Glomerular visceral epithelial cell (primary cell): Measurements from ENCODE around the gene CHTOP.

Experiments used
- DNase-seq: peaks from one replicate; pipeline ENCODE4 v3.0.0-alpha.2; 2016; ENCODE audit errors: extremely low spot score

Gene CHTOP

DNA sequence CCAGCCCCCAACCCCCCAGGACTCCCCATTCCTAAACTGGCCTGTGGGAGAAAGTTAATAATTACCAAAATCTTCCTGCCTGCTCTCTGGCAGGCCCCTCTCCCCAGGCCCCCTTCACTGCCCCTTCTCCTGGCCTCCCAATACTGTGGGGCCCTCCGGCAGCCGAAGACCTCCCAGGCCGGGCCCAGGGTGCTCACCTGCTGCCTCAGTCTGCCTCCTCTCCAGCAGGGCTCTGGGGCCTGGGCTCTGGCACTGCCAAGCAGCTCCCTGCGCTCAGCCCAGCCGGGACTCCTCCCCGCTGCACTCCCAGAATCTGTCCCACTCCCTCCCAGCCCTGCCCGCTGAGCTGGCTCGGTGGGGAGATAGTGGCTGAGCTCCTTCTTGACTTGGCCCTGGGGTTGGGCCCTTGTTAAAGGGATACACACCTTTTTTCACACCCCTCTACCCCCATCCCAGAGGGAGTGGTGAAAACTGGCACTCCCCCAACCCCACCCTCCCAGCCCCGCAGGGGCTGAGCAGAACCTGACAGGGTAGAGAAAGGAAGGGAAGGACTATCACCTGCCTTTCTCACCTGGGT lies 21.0 kb upstream of the CHTOP start, which contains the start of gene S100A16:
Gene S100A16 (minus strand): TSS at position 383 of the 577 bp plus-strand sequence. CDS start 4,986 bp downstream, outside the sequence.
- DNase-seq = peak; percentile 84

DNA sequence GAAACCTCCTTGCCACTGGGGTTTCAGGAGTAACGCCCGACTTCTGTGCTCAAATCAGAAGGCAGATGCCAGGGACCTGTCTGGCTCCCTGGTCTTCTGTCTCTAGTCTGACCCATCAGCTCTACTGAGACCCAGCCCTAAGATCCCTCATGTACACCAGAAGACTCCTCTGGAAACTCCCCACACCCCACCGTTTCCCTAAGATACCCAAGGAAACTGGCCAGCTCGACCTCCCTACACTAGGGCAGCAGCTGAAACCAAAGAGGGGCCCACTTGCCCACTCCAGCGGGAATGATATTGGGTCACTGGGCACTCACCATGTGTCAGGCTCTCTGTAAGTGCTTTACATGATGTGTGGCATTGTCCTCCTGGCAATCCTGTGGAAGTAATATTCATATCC lies 20.5 kb upstream of the CHTOP start:
- no peak for DNase-seq

DNA sequence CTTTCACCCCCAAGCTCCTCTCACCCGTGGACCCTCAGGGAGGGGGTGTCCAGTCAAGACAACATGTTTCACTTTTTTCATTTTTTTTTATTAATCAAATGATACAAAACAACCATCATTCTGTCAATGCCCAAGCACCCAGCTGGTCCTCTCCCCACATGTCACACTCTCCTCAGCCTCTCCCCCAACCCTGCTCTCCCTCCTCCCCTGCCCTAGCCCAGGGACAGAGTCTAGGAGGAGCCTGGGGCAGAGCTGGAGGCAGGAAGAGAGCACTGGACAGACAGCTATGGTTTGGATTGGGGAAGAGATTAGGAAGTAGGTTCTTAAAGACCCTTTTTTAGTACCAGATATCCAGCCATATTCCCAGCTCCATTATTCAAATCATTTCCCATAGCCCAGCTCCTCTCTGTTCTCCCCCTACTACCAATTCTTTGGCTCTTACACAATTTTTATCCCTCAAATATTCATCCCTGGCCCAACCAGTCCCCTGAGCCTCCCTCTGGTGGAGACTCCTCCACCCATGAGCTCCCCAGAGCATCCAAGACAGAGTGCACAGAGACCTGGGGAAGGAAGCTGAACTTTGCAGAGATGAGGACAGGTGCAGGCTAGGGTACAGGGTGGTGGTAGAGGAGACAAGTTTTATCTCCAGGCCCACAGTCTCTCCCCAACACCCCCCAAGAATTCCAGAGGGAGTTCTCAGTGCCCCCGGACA lies 19.5 kb upstream of the CHTOP start:
- DNase-seq = no peak

DNA sequence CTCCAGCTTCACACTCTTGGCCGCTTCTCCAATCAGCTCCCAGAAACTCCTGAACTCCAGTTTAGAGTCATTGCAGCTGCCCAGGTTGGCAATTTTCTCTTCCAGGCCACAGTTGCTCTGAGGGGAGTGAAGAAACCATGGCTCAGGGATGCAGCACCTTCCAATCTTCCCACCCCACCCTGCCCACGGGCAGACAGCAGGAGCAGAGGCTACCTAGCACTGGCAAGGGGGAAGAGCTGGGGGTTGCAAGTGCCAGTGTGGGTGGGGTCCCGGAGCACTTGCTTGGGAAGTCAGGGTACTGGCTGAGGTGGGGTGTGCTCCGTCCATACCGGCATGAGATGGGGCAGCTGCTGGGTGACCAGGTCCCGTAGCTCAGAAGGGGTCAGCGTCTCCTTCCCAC lies 19.0 kb upstream of the CHTOP start:
- DNase-seq = no peak

DNA sequence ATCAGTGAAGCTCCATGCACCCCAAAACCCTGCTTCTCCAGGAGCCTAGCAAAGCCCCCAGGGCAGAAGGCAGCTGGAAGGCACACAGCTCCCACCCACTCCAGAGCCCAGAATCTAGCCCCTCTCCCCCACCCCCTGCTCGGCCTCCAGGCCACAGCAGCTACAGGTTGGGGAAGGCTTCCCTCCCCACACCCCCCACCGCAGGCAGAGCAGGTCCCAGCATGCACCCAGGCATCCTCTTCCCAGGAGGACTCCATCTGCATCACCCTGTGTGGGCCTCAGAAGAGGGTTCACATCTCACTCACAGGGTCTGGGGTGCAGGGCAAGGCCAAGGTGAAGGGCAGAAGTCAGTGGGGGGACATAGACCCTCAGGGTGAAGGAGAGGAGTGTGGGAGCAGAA lies 18.5 kb upstream of the CHTOP start:
- DNase-seq = no peak

DNA sequence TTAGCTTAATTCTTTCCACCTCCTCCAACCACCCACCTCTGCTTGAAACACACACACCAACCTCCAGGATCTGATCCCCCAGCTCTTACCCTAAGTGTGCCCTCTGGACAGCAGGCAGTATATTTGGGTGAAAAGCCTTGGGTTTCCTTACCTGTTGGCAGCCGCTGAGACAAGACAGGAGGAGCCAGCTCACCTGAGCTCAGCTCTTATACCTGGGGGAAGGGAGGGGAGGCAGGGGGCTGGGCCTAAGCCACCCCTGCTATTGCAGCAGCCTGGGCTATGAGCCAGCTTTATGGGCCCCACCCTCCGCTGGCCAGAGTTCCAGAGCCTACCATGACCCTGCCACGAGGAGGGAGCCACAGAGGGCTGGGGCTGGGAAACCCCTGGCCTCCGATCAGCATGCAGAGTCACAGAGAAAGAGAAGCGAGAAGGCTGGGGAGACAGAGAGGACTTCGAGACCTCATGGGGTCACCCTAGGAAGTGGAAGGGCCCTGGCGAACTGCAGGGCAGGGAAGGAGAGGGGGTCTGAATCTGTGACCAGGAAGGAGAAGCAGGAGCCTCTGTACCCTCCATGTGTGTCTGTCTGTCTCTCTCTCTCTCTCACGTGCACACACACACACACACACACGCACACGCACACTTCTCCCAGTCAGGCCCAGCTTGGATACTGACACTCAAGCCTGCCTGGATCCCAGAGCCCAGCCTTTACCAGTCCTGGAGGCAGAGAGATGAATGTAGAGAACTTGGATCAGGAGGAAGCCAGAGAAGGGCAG lies 17.5 kb upstream of the CHTOP start, which contains the start of gene S100A14:
Gene S100A14 (minus strand): TSS at position 182 of the 773 bp plus-strand sequence. CDS start 467 bp downstream, outside the sequence.
- no peak for DNase-seq

DNA sequence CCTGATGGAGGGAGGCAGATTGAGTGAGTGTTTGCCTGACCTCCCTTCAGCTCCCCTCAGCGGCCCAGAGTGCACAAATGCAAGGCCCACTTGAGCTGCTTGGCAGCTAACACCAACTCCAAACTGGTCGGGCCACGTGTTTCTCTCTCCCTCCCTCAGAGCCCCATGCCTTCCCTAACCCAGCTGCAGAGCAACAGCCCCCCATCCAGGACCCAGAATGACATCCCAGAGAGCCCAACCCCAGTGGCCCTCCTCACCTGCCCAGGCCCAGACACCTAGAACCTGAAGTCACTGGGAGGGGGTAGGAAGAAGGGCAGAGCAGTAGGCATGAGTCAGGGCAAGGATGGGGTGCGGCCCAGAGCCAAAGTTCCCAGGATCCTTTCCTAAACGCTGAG lies 17.0 kb upstream of the CHTOP start:
- no peak for DNase-seq

DNA sequence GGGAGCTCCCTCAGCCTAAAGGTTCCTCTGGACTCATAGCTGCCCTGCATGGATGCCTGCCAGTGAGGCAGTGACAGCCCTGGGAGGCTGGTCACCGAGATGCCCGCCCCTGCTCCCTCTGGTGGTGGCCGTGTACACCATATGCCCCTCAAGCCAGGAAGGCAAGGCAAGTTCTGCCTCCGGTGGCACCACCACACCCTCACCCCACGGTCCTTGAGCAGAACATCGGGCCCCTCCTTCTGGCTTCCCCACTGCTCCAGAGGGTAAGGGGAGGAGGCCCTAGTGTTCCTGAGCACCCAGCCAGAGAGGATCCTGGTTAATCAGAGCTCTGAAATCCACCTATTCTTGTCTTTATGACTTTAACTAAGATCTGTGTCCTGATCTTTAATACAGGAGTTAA lies 16.2 kb upstream of the CHTOP start:
- DNase-seq = no peak

DNA sequence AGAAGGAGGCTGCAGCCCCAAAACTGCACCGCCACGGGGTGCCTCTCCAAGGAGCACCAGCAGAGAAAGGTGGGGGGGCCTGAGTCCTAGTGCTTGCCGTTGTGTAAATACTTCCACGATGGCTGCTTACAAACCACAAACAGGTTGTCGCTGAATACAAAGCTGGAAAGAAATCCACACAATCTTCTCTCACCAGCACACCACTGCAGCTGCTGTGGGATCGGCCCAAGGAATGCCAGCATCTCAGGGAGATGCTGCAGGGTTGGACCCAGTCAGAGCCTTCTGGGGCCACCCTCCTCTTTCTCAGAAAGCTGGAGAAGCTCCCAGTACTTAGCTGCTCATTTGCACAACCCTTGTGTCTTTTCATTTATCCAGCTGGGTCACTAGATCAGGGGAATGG lies 14.7 kb upstream of the CHTOP start:
- DNase-seq = no peak

DNA sequence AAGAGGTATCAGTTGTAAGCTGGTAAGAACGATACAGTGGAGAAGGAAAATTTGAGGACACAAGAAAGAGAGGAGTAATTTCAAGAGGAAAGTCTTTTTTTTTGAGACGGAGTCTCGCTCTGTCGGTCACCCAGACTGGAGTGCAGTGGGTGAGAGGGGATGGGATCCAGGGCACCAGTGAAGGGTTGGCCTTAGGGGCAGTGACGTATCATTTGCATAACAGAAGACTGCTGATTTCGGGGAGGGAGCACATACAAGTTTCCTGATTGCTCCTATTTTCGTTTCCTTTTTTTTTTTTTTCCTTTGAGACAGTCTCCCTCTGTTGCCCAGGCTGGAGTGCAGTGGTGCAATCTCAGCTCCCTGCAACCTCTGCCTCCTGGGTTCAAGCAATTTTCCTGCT lies 10.8 kb upstream of the CHTOP start:
- DNase-seq = no peak

DNA sequence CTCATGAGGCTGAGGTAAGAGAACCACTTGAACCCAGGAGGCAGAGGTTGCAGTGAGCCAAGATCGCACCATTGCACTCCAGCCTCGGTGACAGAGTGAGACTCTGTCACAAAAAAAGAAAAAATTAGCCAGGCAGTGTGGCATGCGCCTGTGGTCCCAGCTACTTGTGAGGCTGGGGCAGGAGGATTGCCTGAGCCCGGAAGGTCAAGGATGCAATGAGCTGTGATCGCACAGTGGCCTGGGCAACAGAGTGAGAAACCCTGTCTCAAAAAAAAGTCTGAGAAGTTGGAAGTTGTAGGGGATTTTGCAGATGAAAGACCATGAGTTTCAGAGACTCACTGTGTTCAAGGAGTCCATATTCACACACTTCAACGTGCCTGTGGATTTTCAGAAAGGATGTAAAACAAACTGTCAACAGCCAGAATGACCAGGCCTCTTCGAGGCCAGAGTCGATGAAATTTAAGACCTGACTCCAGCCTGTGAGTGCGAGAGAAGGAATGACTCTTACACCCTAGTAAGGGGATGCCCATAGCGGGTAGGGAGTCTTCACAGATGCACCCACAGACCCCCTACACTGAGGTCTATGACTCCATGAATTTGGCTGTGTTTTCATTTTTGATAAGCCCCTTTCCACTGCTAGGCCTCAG lies 8.8 kb upstream of the CHTOP start:
- DNase-seq = no peak

DNA sequence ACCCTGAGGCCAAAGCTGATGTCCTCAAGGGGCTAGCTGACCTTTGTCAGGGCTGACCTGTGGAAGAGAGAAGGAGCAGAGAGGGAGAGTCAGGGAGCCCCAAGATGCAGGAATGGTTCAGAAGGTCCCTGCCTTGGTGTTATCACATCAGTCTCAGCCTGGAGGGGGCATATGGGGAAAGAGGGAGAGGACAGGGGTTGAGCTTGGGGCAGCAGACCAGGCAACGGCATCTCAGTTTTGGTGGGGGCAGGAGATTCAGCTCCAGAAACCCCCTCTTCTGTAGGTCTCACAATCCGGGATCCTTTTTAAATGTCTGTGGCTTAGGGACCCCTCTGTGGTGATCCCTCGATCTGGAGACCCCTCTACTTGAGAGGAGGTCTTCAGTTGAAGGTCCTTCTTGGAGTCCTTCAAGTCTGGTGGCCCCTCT lies 7.4 kb upstream of the CHTOP start:
- DNase-seq = no peak

DNA sequence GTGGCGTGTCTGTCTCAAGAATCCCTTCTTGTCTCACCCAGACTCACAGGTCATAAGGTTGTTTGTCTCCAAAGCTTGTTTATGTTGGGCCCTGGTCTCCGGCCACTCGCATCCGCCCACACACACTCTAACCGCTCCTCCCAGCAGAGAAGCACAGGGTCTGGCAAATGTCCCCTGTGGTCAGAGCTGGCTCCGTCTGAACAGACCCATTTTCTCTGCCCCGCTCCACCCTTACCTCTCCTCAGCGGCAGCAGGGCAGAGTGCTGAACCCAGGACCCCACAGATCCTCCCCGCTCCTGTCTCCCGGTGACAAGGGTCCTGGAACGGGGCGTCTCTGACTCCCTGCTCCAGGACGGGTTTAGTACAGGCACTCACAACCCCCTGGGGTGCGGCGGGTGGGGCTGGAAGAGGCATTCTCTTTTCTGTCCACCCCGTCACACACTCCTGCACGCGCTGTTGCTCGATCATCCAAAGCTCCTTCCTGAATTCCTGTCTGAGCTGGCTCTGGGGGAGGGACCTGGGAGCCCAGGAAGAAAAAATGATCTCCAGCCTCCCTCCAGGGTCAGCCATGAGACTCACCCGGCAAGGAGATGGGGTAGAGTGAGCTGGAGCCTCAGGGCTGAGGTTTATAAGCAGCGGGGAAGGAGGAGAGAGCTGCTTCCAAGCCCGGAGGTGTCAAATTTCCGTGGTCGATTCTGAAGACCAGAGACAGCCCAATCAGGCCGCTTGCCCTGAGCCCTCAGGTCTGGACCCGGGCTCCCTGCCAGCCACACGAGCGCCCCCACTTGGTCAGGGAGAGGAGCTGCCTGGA lies 6.8 kb upstream of the CHTOP start, which contains the start of gene S100A13:
Gene S100A13 (minus strand): TSS at position 602 of the 811 bp plus-strand sequence. CDS start 1,033 bp downstream, outside the sequence.
- DNase-seq = peak; percentile 97

DNA sequence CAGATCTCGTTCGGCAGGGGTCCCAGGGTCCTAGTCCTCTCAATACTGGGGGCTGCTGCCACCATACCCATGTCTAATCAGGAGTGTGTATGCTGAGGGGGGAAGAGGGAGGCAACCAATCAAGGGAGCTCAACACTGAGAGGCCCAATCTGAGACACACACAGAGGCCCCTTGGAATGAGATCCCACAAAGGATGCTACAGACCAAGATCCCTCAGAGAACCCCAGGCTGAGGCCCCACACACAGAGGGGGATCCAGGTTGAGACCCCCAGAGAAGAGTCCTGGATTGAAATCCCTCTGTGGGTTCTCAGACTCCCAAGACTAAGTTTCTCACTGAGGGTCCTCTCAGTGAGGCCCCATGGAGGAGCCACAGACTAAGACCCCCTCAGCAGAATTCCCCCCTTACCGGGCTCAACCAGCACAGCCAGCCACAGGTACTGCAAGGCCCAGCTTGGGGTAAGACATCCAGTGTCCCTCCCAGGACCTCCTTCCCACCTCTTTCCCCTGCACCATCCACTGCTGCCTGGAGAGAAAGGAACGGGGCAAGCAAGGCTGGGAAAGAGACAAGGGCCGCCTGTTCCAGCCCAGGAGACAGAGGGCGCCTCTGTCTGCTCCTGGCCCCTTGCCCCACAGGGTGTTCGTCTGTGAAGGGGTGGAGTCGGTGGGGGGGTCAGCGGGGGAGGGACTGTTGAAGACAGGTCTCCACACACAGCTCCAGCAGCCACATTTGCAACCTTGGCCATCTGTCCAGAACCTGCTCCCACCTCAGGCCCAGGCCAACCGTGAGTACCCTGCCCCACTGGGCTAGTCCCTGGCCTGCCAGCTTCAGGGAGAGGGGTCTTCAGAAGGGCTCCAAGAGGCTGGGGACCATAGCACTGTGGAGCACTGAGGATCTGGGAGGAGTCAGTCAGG lies 5.9 kb upstream of the CHTOP start, which contains the start of gene S100A1:
Gene S100A1 (plus strand): TSS at position 720 of the 912 bp plus-strand sequence. CDS start 2,088 bp downstream, outside the sequence.
- no peak for DNase-seq

DNA sequence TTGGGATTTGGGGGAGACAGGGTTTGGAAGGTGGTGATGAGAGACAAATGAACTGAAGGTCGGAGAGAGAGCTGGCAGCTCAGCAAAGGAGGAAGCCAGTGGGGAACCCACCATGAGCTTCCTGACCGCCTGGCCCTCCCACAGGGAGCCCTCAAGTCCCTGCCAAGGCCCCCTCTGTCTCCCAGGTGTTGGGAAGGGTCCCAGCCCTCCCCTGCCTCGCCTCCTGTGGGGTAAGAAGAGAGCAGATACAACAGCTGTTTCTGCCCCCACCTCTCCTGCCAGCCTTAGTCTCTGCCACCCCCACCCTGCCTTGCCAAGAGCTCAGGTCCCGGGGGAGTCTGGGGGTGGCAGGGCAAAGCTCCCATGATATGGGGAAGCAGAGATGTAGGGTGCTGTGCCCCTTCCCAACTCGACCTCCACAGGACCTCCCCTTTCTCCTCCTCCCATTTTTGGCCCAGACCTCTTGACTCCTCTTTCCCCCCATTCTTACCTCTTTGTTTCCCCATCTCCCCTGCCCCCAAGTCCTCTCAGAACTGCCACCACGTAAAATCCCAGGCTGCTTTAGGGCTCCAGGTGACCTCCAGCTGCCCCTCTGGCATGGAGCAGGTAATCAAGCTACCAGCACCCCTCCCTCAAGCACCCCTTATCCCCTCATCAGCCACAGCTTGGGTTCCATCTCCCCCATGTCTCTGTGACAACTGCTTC lies 5.1 kb upstream of the CHTOP start:
- no peak for DNase-seq

DNA sequence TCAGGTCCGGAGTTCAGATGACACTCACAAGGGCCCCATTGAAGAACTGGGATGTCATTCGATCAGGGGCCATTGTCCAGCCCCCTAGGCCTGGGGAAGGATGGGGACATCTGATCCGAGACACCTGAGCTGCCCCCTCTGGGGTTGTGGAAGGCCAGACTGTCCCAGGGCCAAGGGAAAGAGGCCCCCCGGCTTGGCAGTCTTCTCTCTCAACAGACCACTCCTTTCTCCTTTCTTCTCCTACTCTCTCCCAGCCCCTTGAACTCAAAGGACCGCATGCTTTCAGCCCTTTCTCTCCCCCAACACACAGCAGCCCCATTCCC lies 4.6 kb upstream of the CHTOP start:
- no peak for DNase-seq

DNA sequence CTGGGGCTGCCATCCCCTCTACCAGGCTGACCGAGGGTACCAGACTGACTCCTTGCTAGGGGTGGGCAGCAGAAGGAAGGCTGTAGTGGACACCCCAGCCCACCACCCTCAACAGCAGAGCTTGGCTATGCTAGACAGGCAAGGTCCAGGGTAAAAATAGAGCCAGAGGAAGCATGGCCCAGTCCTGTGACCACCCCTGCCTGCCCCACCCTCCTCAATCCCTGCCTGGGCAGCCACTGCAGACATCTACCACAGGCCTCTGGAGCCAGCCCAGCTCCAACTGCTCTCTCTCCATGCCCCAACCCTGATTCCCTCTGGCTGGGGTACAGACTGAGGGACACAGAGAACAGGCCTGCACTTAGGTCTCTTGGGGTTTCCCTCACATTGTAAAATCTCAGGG lies 3.9 kb upstream of the CHTOP start:
- no peak for DNase-seq

DNA sequence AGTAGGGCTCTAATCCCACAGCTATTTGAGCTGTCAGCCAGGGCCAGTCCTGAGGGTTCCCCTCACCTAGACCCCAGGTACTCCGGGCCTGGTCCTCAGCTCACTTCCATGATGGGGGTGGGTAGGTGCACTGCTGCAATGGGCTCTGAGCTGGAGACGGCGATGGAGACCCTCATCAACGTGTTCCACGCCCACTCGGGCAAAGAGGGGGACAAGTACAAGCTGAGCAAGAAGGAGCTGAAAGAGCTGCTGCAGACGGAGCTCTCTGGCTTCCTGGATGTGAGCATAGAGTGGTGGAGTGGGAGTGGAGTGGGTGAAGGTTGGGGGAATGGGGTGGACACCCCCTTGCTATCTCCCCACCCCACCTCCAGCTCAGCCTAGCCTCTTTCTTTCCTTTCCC lies 3.5 kb upstream of the CHTOP start:
- DNase-seq = no peak
